NCI-H1694 (cell line): ENCODE data around the gene PMPCB.
A peak's percentile ranks its signal among the peaks of the same experiment; 100 is the strongest.

Experiments used
- DNase-seq: peaks from one replicate; lab custom pipeline; 2025; lab: John Stamatoyannopoulos, UW

PMPCB gene

GRCh38 chr7:103336761-103337160 is 39.5 kb downstream of the PMPCB start:
- DNase-seq = no peak

- DNase-seq = no peak
These were observed 41.6 kb downstream of the PMPCB start for GRCh38 chr7:103338864-103339263.

- no peak for DNase-seq
These were observed 44.2 kb downstream of the PMPCB start for GRCh38 chr7:103341466-103341865.

- DNase-seq = no peak
These were observed 46.1 kb downstream of the PMPCB start for GRCh38 chr7:103343332-103343731.

GRCh38 chr7:103343758-103344452 is 46.7 kb downstream of the PMPCB start:
- no peak for DNase-seq

- peak; percentile 85 for DNase-seq
These were observed 47.4 kb downstream of the PMPCB start, which contains the start of gene DNAJC2 for GRCh38 chr7:103344453-103345149. TSS of gene DNAJC2 (minus strand) at chr7:103344767. CDS start at chr7:103344622, 145 bp downstream.

- no peak for DNase-seq
These were observed 49.2 kb downstream of the PMPCB start for GRCh38 chr7:103346396-103346795.

- peak; percentile 83 for DNase-seq
These were observed 50.5 kb downstream of the PMPCB start, which contains the start of gene PSMC2 for GRCh38 chr7:103347507-103348267. TSS of gene PSMC2 (plus strand) at chr7:103347643. CDS start at chr7:103347712, 69 bp downstream.

- DNase-seq = no peak
These were observed 51.2 kb downstream of the PMPCB start for GRCh38 chr7:103348452-103348851.

- no peak for DNase-seq
These were observed 51.7 kb downstream of the PMPCB start for GRCh38 chr7:103348959-103349358.

- no peak for DNase-seq
These were observed 52.6 kb downstream of the PMPCB start for GRCh38 chr7:103349805-103350204.
